HL-60 (cell line): ENCODE data around the gene SLC22A3.

ENCODE experiments used
- DNase-seq, 2 experiments: peaks; one replicate each; pipeline ENCODE4 v3.0.0-alpha.2; 2010 to 2020; ENCODE audit warnings: low read depth in 1 of 2, low spot score in 1 of 2
- H3K27ac ChIP-seq: fragments of 250-450 bp; sonication (Bioruptor Pico); replicated peaks from 2 replicates; pipeline ENCODE4 v1.5.1; 2020; ENCODE audit warnings: mild to moderate bottlenecking, moderate library complexity
- H3K27me3 ChIP-seq: fragments of 250-450 bp; sonication (Bioruptor Pico); 2 replicates; pipeline ENCODE4 v1.5.1; 2021; ENCODE audit warnings: mild to moderate bottlenecking, moderate library complexity; ENCODE audit not compliant: insufficient read depth, poor library complexity, severe bottlenecking
- H3K4me3 ChIP-seq: replicated peaks from 2 replicates; pipeline ENCODE4 v1.5.1; 2011; ENCODE audit warnings: mild to moderate bottlenecking, control low read depth, low read length; ENCODE audit not compliant: insufficient read depth
- GABPA ChIP-seq: IDR thresholded peaks from 2 replicates; pipeline ENCODE4 v1.6.1; 2012; ENCODE audit warnings: low read depth
- POLR2AphosphoS5 ChIP-seq: IDR thresholded peaks from 2 replicates; pipeline ENCODE4 v1.6.1; 2012; ENCODE audit warnings: low read depth
- SPI1 ChIP-seq: IDR thresholded peaks from 2 replicates; pipeline ENCODE4 v1.6.1; 2012; ENCODE audit warnings: low read depth, mild to moderate bottlenecking, borderline replicate concordance
- TF ChIP-seq, protein P1 (sequence below): IDR thresholded peaks from 2 replicates; pipeline ENCODE4 v1.6.1; 2012; ENCODE audit warnings: low read depth; ENCODE audit not compliant: insufficient replicate concordance
- TF ChIP-seq, protein P2 (sequence below): IDR thresholded peaks from one replicate; pipeline ENCODE4 v1.5.1; 2011; ENCODE audit warnings: low read length, control low read depth, inconsistent platforms; ENCODE audit not compliant: insufficient read depth

Gene SLC22A3

DNA sequence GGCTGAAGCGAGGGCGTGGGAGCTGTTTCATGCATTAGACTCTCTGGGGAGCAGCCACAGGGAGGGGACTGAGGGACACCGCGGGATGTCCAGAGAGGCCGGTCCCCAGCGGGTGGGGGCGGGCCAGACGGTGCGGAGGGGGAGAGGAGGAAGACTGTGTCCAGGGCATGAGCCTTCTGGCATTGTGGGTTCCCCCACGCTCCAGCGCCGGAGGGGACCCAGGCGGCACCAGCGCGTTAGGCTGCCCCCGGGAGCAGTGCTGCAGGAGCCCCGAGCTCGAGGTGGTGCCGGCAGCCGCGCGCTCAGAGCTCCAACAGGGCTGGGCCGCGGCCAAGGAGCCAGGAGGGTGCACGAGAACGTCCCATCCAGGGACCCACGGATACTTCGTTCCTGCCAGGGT lies 14.4 kb downstream of the SLC22A3 start:
- DNase-seq: no peak
- Histone ChIP-seq H3K27ac (no peak overlapping the region), H3K27me3 (peaks cover 3% of the 10 kb centered on the region), H3K4me3 (no peak overlapping the region)
- TF ChIP-seq GABPA (no peak), POLR2AphosphoS5 (no peak), SPI1 (no peak)
- TF ChIP-seq, protein P1, sequence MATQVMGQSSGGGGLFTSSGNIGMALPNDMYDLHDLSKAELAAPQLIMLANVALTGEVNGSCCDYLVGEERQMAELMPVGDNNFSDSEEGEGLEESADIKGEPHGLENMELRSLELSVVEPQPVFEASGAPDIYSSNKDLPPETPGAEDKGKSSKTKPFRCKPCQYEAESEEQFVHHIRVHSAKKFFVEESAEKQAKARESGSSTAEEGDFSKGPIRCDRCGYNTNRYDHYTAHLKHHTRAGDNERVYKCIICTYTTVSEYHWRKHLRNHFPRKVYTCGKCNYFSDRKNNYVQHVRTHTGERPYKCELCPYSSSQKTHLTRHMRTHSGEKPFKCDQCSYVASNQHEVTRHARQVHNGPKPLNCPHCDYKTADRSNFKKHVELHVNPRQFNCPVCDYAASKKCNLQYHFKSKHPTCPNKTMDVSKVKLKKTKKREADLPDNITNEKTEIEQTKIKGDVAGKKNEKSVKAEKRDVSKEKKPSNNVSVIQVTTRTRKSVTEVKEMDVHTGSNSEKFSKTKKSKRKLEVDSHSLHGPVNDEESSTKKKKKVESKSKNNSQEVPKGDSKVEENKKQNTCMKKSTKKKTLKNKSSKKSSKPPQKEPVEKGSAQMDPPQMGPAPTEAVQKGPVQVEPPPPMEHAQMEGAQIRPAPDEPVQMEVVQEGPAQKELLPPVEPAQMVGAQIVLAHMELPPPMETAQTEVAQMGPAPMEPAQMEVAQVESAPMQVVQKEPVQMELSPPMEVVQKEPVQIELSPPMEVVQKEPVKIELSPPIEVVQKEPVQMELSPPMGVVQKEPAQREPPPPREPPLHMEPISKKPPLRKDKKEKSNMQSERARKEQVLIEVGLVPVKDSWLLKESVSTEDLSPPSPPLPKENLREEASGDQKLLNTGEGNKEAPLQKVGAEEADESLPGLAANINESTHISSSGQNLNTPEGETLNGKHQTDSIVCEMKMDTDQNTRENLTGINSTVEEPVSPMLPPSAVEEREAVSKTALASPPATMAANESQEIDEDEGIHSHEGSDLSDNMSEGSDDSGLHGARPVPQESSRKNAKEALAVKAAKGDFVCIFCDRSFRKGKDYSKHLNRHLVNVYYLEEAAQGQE: no peak
- TF ChIP-seq, protein P2, sequence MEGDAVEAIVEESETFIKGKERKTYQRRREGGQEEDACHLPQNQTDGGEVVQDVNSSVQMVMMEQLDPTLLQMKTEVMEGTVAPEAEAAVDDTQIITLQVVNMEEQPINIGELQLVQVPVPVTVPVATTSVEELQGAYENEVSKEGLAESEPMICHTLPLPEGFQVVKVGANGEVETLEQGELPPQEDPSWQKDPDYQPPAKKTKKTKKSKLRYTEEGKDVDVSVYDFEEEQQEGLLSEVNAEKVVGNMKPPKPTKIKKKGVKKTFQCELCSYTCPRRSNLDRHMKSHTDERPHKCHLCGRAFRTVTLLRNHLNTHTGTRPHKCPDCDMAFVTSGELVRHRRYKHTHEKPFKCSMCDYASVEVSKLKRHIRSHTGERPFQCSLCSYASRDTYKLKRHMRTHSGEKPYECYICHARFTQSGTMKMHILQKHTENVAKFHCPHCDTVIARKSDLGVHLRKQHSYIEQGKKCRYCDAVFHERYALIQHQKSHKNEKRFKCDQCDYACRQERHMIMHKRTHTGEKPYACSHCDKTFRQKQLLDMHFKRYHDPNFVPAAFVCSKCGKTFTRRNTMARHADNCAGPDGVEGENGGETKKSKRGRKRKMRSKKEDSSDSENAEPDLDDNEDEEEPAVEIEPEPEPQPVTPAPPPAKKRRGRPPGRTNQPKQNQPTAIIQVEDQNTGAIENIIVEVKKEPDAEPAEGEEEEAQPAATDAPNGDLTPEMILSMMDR: no peak

DNA sequence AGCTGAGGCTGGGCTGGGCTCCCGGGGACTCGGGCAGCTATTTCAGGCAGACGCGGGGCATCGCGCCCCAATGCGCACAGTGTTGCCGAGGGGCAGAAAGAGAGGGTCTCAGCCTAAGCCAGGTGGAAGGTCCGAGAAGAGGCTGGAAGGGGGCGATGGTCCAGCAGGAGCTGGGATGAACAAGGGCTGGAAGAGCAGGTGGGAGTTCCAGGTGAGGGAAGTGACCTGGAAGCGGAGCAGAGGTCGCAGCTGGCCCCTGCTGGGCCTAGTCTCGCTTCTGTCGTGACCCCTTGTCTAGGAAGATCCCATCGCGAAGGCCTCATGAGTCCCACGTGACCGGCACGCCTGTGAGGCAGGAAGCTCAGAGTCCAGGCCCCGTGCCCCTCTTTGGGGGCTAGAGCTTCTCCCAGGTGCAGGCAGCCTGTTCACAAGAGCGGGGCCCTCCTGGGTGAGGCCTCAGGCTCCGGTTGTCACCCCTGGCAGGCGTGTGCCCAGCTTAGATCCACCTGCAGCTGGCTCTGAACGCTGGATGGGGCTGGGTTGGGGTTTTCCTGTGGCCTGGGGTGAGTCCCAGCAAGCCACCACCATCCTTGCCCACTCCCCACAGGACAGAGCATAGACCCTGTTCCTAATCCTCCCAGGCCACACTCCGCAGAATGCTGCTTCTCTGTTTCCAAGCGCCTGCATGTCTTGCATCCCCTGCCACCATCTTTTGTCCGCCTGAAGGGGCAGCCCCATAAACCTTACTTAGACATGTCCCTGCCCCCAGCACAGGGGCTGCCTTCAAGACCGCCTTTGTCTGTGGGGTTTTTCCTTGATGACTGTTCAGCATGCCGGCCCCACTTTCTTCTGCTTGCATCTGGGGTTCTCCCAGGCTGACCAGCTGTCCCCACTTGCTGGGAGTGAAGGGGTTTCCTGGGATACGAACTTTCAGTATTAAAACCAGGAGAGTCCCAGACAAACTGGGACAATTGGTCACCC lies 15.1 kb downstream of the SLC22A3 start:
- H3K27me3 ChIP-seq: peaks cover 3% of the 10 kb centered on the region
- DNase-seq: no peak
- no peak overlapping the region for H3K27ac ChIP-seq
- TF ChIP-seq GABPA: no peak
- TF ChIP-seq, protein P1: no peak
- TF ChIP-seq SPI1: no peak
- TF ChIP-seq, protein P2: no peak
- no peak for TF ChIP-seq POLR2AphosphoS5
- no peak overlapping the region for H3K4me3 ChIP-seq

DNA sequence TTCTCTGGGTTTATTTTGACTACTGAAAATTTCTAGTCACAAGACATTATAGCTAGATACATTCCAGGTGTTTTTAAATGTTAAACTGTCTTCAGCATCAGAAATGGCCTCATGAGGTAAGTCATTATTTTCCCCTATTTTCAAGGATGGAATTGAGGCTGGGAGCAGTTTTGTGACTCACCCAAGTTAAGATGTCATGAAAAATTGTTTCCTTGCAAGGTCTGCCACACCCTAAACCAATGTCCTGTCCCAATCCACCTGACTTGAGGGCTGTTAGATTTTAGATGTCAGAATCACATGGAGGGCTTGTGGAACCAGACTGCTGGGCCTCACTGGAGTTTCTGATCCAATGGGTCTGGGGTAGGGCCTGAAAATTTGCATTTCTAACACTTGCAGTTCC lies 16.9 kb downstream of the SLC22A3 start:
- Histone ChIP-seq H3K27ac (no peak overlapping the region), H3K4me3 (no peak overlapping the region), H3K27me3 (no peaks in the 10 kb centered on the region)
- DNase-seq: no peak
- TF ChIP-seq POLR2AphosphoS5 (no peak), SPI1 (no peak), GABPA (no peak)
- TF ChIP-seq, protein P2: no peak
- TF ChIP-seq, protein P1: no peak
